Measurements from ENCODE around the gene KRT32. TPM values are rescaled to one million over a fixed set of nuclear protein-coding genes. Genes with fewer than 3 reads are reported as not detected.

The KRT32 gene
- total and polyA plus RNA-seq, 3 donors from 2014 or later, result 0.19 TPM; not detected in 2

- Histone ChIP-seq H3K4me1 (no peaks in the 10 kb centered on the region), H3K27ac (no peak overlapping the region), H3K9me3 (no peaks in the 10 kb centered on the region), H3K36me3 (ENCODE audit: low read depth, missing control alignments) (no peaks in the 10 kb centered on the region), H3K27me3 (no peaks in the 10 kb centered on the region), H3K4me3 (no peak overlapping the region)
- intact Hi-C loops (cut with DNase I; ENCODE audit: low total_unique reads), result no loop called here
- DNase-seq, result no peak
- WGBS, 2 donors, result 93% methylated on average over 8 of the region's 8 CpGs
- TF ChIP-seq POLR2A (IDR thresholded peaks at IDR 0.05) (no peak), CTCF (IDR thresholded peaks at IDR 0.05) (no peak)
Measured at GRCh38 chr17:41484920-41485904, 18.0 kb upstream of the KRT32 start.

GRCh38 chr17:41483991-41484826 lies 17.0 kb upstream of the KRT32 start:
- no peaks in the 10 kb centered on the region for H3K4me1 ChIP-seq
- TF ChIP-seq CTCF (IDR thresholded peaks at IDR 0.05) (no peak), POLR2A (IDR thresholded peaks at IDR 0.05) (no peak)
- no peak for DNase-seq
- H3K4me3 ChIP-seq, result no peak overlapping the region
- 76 to 88% methylated on average over 7 of the region's 7 CpGs for WGBS, 2 donors
- no peaks in the 10 kb centered on the region for H3K9me3 ChIP-seq
- H3K27ac ChIP-seq, result no peak overlapping the region
- H3K36me3 ChIP-seq (ENCODE audit: low read depth, missing control alignments), result no peaks in the 10 kb centered on the region
- H3K27me3 ChIP-seq, result no peaks in the 10 kb centered on the region
- intact Hi-C loops (cut with DNase I; ENCODE audit: low total_unique reads), result no loop called here

GRCh38 chr17:41483531-41483930 lies 16.3 kb upstream of the KRT32 start:
- H3K36me3 ChIP-seq (ENCODE audit: low read depth, missing control alignments), result no peaks in the 10 kb centered on the region
- no peaks in the 10 kb centered on the region for H3K27me3 ChIP-seq
- 66 to 72% methylated on average over 9 of the region's 9 CpGs for WGBS, 2 donors
- no peak overlapping the region for H3K4me3 ChIP-seq
- H3K9me3 ChIP-seq, result no peaks in the 10 kb centered on the region
- no peak overlapping the region for H3K27ac ChIP-seq
- DNase-seq, result no peak
- intact Hi-C loops (cut with DNase I; ENCODE audit: low total_unique reads), result no loop called here
- no peaks in the 10 kb centered on the region for H3K4me1 ChIP-seq
- no peak for TF ChIP-seq CTCF (IDR thresholded peaks at IDR 0.05)
- no peak for TF ChIP-seq POLR2A (IDR thresholded peaks at IDR 0.05)

GRCh38 chr17:41481036-41481435 lies 13.8 kb upstream of the KRT32 start, which contains the start of gene KRT35:
Gene KRT35, minus strand, starts transcription at chr17:41481151. Its CDS starts 54 bp downstream, at chr17:41481097.
- Histone ChIP-seq H3K36me3 (ENCODE audit: low read depth, missing control alignments) (no peaks in the 10 kb centered on the region), H3K4me3 (no peak within 1 kb of the TSS), H3K27ac (no peak within 1 kb of the TSS), H3K27me3 (no peaks in the 10 kb centered on the region), H3K4me1 (no peaks in the 10 kb centered on the region), H3K9me3 (no peaks in the 10 kb centered on the region)
- no peak for TF ChIP-seq POLR2A (IDR thresholded peaks at IDR 0.05)
- no peak for TF ChIP-seq CTCF (IDR thresholded peaks at IDR 0.05)
- DNase-seq, result no peak
- WGBS, 2 donors, result 82 to 91% methylated on average over 2 of the region's 2 CpGs
- intact Hi-C loops (cut with DNase I; ENCODE audit: low total_unique reads), result no loop called here
